GM18508 (cell line): ENCODE data around the gene B3GAT1.

Experiments used
- ATAC-seq: cut with Tn5 transposase; IDR thresholded peaks from one replicate; pipeline ENCODE4 v1.9.1; 2021; ENCODE audit warnings: moderate number of reproducible peaks; ENCODE audit not compliant: insufficient read depth, unreplicated experiment

B3GAT1 gene

GRCh38 chr11:134413043-134413825 is 1.2 kb upstream of the B3GAT1 start:
- no peak for ATAC-seq

DNA sequence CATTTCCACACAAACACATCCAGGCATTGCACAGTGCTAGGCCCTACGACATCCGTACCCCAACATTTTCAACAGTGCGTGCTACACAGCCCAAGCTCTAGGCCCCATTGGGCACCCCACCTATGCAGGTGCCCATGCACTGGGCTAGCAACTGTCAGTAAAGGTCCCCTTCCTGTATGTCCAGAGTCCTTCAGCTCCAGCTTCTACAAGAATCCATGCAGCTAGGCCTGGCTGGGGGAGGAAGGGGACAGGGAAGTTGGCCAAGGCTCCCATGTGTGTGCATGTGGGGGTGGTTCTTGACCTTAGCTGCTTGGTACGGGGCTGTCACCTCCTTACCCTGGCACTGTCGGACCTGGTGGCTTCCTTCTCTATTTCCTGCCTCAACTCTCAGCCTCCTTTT is 1.3 kb downstream of the B3GAT1 start:
- ATAC-seq = no peak

DNA sequence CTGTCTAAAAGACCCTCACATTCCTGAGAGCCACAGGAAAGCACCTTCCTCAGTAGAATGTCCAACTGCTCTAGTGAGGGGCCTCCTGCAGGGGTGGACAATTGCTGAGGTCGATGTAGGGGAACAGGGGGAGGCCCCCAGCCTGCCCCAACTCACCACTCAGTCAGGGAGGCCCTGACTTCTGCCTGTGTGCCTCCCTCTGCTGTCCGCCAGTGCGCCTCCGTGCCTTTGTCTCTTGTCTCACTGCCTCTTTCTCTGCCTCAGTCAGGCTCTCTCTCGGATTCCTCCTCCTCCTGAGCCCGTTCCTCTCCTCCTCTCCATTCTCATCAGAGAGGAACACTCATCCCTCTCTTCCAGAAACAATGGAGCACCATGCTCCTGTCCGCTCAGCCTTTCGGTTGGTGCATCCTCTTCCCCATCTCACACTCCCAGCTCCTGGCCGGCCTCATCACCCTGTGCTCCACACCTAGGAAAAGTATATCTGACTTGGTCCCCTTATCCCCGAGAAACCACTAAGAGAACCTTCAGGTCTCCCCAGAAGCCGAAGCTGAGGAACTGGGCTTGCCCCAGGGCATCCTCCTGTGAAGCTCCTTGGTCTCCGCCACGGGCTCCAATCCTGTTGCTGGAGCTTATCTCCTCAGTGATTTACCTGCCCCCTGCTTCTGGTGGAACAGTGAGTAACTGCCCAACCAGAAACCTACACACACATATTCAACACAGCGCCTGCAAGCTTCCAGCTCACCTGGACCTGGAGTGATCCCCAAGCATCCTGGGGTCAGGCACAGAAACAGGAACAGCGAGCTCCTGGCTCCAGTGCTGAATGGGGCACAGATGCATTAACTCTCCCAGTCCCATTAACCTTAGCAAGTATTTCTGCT is 2.3 kb downstream of the B3GAT1 start:
- no peak for ATAC-seq

DNA sequence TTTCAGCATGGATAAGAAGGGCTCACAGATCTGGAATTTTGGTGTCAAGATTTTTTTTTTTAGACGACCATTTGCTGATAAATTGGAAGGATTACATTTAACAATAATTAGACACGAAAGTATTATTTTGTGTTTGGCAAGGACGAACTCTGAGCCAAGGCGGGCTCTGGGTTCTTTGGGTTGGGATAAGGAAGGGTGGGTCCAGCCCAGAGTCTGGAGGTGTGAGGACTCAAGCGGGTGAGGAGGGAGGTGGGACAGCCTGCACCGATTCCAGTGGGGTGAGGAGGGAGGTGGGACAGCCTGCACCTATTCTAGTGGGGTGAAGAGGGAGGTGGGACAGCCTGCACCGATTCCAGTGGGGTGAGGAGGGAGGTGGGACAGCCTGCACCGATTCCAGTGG is 4.1 kb downstream of the B3GAT1 start:
- ATAC-seq = no peak

DNA sequence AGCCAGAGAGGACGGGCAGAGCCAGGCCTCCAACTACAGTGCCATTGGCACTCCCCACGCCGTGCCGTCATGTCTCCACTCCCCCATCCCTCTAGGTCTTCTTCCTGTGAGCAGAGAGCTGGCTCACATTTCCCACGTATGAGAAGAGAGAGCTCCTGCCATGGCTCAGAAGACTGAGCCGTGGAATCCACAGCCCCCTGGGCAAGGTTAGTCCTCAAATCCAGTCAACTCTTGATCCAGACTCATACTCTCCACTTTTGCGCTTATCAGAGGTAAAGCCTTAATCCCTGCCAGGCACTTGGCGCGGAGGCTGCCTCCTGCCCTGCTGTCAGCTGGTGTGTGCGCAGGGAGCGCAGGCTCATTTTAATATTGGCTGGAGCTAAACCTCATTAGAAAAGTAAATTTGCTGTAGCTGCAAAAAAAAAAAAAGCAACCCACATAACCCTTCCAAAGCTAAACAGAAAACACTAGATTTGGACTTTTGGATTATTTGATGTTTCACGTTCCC is 4.7 kb downstream of the B3GAT1 start:
- no peak for ATAC-seq

GRCh38 chr11:134406264-134407185 is 5.5 kb downstream of the B3GAT1 start:
- no peak for ATAC-seq

GRCh38 chr11:134405841-134406240 is 6.2 kb downstream of the B3GAT1 start:
- ATAC-seq = no peak

- ATAC-seq = no peak
These were observed 6.6 kb downstream of the B3GAT1 start for GRCh38 chr11:134405436-134405835.

DNA sequence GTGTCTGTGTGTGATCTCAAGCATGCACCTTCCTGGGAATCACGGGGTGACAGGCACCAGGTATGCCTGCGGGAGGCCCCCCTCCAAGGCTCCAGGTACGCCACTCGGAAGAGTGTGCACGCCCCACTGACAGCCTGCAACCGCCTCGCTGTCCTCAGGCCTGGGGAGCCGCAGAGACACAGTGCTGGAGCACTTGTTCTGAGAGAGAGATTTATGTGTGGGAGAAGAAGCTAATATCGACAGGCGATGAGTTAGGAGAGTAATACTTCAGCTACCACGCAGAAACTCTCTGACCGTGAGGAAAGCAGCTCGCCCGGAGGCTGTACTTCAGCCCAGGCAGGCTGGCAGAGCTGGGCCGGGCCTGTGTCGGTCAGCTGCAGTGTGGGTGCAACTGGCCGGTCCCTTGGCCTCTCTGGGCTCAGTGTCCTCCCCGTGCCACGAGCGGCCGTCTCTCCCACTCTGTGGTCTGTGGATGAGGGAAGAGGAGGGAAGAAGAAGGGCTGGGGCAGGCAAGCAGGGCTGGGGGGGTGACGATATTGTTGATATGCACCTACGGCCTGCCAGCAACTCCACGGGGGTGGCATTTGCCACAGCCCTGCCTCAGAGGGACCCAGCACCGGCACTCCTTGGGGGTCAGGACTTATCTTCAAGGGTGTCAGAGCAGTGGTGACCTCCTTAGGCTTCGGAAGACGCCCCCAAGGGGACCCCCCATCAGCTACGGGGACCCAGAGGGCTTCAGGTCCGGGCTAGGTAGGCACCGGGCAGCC is 7.3 kb downstream of the B3GAT1 start:
- no peak for ATAC-seq

GRCh38 chr11:134402910-134403309 is 9.1 kb downstream of the B3GAT1 start:
- ATAC-seq = no peak

GRCh38 chr11:134401825-134402809 is 9.9 kb downstream of the B3GAT1 start:
- ATAC-seq = no peak

- no peak for ATAC-seq
These were observed 12.0 kb downstream of the B3GAT1 start for GRCh38 chr11:134399996-134400395.

- no peak for ATAC-seq
These were observed 12.8 kb downstream of the B3GAT1 start for GRCh38 chr11:134399293-134399654.

GRCh38 chr11:134398644-134399292 is 13.3 kb downstream of the B3GAT1 start:
- no peak for ATAC-seq

DNA sequence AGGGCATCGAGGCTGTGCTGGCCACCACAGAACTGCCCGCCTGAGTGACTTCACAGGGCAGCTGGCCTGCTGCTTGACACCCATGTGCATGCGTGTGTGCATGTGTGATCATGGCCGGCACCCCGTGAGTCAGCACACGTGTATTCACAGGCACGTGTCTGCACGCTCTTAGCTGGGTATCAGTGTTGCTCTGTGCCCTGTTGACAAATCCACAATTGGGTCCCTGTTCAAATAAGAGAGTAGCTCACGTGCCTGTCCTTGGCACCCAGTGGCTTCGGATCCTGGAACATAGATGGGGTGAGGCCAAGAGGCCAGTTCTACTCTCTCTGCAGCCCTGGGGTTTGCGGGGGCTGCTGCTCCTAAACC is 14.0 kb downstream of the B3GAT1 start:
- no peak for ATAC-seq

- ATAC-seq = no peak
These were observed 14.6 kb downstream of the B3GAT1 start for GRCh38 chr11:134397304-134398078.

DNA sequence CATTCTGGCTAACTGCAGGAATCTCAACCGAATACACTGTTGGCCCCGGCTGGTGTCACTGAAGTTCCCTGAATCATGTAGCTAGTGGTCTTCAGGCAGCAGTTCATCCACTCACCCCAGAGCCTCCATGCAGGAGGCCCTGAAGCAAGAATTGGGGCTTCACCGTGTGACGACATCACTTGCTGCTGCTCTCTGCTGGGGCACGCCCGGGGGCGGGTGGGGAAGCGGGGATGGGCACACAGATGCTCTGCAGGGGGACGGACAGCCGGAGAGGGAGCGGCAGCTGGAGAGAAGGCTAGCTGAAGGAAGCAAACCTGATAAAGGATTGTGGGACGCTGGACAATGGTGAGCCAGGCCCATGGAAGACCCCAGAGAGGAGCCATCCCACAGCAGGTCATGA is 17.0 kb downstream of the B3GAT1 start:
- ATAC-seq = no peak
